HG03571 (cell line): ENCODE measurements around the gene PLEKHG1.

ENCODE experiments used
- ATAC-seq: cut with Tn5 transposase; IDR thresholded peaks from one replicate; pipeline ENCODE4 v1.9.1; 2021; ENCODE audit not compliant: unreplicated experiment

Gene PLEKHG1

GRCh38 chr6:150599199-150600009 lies at the start of gene PLEKHG1:
TSS of gene PLEKHG1 (plus strand) at chr6:150599885. CDS start at chr6:150733682, 133,797 bp downstream.
- ATAC-seq, result peak; percentile 73

GRCh38 chr6:150550244-150550643 lies 49.4 kb upstream of the PLEKHG1 start:
- no peak for ATAC-seq

GRCh38 chr6:150557043-150557599 lies 42.6 kb upstream of the PLEKHG1 start:
- ATAC-seq, result no peak

GRCh38 chr6:150560004-150560883 lies 39.4 kb upstream of the PLEKHG1 start:
- ATAC-seq, result no peak

GRCh38 chr6:150560884-150561219 lies 38.8 kb upstream of the PLEKHG1 start:
- ATAC-seq, result no peak

GRCh38 chr6:150565945-150566344 lies 33.7 kb upstream of the PLEKHG1 start:
- ATAC-seq, result no peak

GRCh38 chr6:150566486-150566885 lies 33.2 kb upstream of the PLEKHG1 start:
- no peak for ATAC-seq

GRCh38 chr6:150567380-150567779 lies 32.3 kb upstream of the PLEKHG1 start:
- no peak for ATAC-seq

GRCh38 chr6:150567823-150568383 lies 31.8 kb upstream of the PLEKHG1 start:
- ATAC-seq, result no peak

GRCh38 chr6:150568560-150568959 lies 31.1 kb upstream of the PLEKHG1 start:
- no peak for ATAC-seq

- no peak for ATAC-seq
Observed at GRCh38 chr6:150569161-150569560, 30.5 kb upstream of the PLEKHG1 start.

GRCh38 chr6:150573041-150573681 lies 26.5 kb upstream of the PLEKHG1 start:
- no peak for ATAC-seq

- no peak for ATAC-seq
Observed at GRCh38 chr6:150575836-150576235, 23.8 kb upstream of the PLEKHG1 start.

GRCh38 chr6:150576651-150577226 lies 22.9 kb upstream of the PLEKHG1 start:
- ATAC-seq, result no peak

GRCh38 chr6:150579611-150580010 lies 20.1 kb upstream of the PLEKHG1 start:
- ATAC-seq, result no peak

GRCh38 chr6:150580489-150580888 lies 19.2 kb upstream of the PLEKHG1 start:
- ATAC-seq, result no peak

GRCh38 chr6:150584065-150584464 lies 15.6 kb upstream of the PLEKHG1 start:
- no peak for ATAC-seq

- no peak for ATAC-seq
Observed at GRCh38 chr6:150584596-150584995, 15.1 kb upstream of the PLEKHG1 start.

- ATAC-seq, result no peak
Observed at GRCh38 chr6:150586850-150587359, 12.8 kb upstream of the PLEKHG1 start.

GRCh38 chr6:150587637-150588036 lies 12.0 kb upstream of the PLEKHG1 start:
- ATAC-seq, result no peak
